HL-60/S4 treated with retinoic acid at 250 ng/mL for 4 days and 3 days (cell line): ENCODE measurements around the gene ZNRF2.

Experiments used
- in situ Hi-C: fragments of 300-500 bp; cut with MboI; formaldehyde crosslinking; loops from 2 replicates; pipeline ENCODE4 v1.7.0; 2022; ENCODE audit warnings: low sequenced_read_pairs

Gene ZNRF2

GRCh38 chr7:30260246-30260768 is 24.1 kb upstream of the ZNRF2 start:
- in situ Hi-C loops, result loop anchor here (10.0 kb wide), 1 partner anchor 96 kb away; no protein-coding TSS in a partner anchor

DNA sequence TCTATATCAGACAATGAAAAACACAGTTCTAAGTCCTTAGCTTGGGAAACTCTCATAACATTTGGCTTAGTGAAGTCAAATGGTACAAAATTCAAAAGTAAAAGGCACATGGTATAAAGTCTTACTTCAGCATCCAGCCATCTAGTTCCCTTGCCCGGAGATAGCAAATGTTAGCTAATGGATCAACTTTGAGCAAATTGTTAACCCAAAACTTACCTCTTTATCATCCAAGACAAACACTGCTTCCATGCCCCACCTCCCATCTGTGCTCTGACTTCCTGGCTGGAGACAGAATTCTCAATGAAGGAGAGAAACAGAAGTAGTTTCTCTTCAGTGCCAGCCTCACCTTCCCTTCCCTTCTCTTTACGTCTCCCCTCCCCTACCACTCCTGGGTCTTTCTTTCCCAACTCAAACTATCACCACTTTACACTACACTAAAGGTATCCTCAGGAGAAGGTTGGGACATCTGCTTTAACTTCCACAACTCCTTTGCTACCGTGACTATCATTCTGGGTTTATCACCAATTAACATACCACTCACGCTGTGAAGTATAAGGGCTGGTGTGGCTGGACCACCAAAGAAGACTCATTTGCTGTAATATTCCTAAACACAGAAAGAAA is 21.2 kb upstream of the ZNRF2 start:
- in situ Hi-C loops, result loop anchor here (10.0 kb wide), 1 partner anchor 98 kb away; no protein-coding TSS in a partner anchor

GRCh38 chr7:30264052-30264451 is 20.3 kb upstream of the ZNRF2 start:
- in situ Hi-C loops, result loop anchor here (10.0 kb wide), 1 partner anchor 99 kb away; no protein-coding TSS in a partner anchor

- in situ Hi-C loops, result loop anchor here (10.0 kb wide), 1 partner anchor 100 kb away; no protein-coding TSS in a partner anchor
Measured at GRCh38 chr7:30265189-30265588, 19.2 kb upstream of the ZNRF2 start.

DNA sequence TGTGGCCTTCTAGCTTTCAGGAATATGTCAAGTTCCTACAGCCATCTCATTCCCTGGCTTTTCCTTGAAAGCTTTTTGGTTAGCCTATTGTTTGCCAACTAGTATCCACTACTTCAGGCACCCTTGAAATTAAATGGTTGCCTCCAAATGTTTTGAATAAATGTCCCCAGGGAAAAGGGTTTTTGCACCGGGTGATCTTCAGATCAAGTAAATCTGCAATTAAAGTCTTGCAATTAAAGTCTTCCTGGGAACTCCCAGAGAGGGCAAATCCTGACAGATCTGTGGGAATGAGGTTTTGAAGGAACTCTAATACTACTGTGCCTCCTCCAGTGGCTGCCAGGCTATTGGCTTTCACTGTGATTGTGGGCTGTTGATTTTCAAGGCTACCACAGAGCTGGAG is 17.7 kb upstream of the ZNRF2 start:
- in situ Hi-C loops, result loop anchor here (10.0 kb wide), 1 partner anchor 102 kb away; no protein-coding TSS in a partner anchor

DNA sequence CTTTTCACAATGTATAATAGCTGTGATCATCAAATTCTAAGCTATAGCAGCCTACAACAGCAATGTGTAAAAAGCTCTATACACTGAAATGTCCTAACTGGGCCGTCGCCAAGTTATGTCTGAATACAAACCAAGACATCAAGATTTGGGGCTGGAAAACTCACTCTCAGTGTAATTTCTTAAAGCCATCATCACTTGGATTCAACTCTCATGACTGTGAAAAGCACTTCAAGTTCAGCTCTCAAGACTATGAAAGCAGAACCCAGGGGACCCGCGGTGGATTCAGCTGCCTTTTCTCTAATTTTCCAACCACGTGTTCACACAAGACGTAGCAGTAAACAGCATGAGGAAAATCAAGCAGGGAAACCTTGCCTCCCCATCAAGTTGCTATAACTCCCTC is 15.8 kb upstream of the ZNRF2 start:
- in situ Hi-C loops, result loop anchor here (10.0 kb wide), 1 partner anchor 104 kb away; no protein-coding TSS in a partner anchor

- in situ Hi-C loops, result loop anchor here (10.0 kb wide), 1 partner anchor 105 kb away; no protein-coding TSS in a partner anchor
Measured at GRCh38 chr7:30269490-30269889, 14.9 kb upstream of the ZNRF2 start.

- in situ Hi-C loops, result no loop called here
Measured at GRCh38 chr7:30270921-30271320, 13.5 kb upstream of the ZNRF2 start.

GRCh38 chr7:30272126-30272525 is 12.3 kb upstream of the ZNRF2 start:
- in situ Hi-C loops, result no loop called here

GRCh38 chr7:30273552-30273951 is 10.8 kb upstream of the ZNRF2 start:
- in situ Hi-C loops, result no loop called here

DNA sequence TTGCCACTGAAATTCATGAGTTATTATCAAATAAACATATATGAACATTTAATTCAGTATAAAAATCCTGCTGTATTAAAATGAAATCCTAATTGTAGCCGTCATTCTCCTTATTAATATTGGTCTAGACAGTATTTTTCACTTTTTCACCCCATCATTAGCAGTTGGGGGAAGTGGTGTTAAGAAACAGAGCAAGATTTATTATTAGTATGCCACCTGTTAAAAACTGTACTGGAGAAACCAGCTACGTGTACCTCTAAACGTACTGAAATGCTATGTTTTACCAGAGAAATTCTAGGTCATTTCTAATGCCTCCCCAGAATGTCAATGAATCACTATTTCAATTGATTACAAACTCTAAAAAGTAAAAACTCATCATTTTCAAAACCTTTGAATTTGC is 9.8 kb upstream of the ZNRF2 start:
- in situ Hi-C loops, result no loop called here

DNA sequence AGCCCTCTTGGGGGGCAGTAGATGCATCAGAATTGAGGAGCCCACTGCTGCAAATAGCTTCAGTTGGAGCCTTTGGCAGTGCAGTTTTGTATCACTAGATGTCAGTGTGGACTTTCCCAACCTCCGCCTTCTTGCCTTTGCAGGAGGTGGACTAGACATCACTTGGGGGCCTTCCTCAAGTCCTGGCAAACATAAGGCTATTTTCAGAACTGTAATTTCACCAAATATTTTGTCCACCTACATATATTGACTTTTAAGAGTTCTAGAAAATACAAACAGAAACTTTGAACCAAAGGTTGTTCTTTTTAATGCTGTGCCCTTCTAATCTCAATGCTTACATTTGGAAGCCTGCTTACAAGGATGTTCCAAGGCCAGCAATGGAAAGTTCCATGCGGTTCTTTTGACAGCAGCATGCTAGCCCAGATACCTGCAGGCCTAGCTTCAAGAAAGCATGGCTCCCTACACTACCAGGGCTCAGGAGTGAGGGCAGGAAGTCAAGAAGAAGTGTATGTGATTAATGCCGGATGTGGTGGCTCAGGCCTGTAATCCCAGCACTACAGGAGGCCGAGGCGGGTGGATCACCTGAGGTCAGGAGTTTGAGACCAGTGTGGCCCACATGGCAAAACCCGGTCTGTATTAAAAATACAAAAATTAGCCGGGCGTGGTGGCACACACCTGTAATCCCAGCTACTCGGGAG is 8.0 kb upstream of the ZNRF2 start:
- in situ Hi-C loops, result no loop called here

DNA sequence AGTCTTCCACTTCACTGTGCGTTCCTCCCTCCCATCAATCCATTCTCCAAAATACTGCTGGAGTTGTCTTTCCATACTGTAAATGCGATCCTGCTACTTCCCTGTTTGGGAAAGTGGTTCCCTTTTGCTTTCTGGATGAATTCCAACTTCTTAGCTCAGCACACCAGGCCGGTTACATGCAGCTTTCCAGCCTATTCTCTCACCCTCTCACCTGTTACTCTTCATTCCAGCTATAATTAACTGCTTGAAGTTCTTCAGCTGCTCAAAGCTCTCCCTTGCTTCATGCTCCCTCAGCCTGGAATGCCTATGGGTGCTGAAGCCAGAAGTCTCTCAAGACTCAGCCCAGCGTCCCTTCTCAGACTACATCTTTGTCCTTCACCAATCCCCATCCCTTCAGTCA is 6.0 kb upstream of the ZNRF2 start:
- in situ Hi-C loops, result no loop called here

GRCh38 chr7:30278849-30279652 is 5.3 kb upstream of the ZNRF2 start:
- in situ Hi-C loops, result no loop called here

GRCh38 chr7:30279653-30279904 is 4.8 kb upstream of the ZNRF2 start:
- in situ Hi-C loops, result no loop called here

DNA sequence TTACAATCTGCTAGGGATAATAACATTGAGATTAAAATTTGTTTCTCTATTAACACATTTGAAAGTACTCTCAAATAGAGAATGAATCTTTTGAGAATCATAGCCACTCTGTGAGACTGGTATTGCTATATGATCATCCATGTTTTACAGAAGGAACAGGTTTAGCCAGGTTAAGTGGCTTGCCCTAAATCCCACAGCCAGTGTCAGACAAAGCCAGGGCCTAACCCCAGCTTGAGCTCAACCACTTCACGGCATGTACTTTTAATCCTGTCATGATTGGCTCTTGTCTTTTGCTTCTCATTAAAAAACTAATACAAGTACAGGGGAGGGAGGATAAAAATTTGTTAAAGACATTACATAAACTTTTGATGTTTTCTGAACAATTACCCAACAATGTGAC is 3.8 kb upstream of the ZNRF2 start:
- in situ Hi-C loops, result no loop called here

- in situ Hi-C loops, result no loop called here
Measured at GRCh38 chr7:30281263-30281662, 3.1 kb upstream of the ZNRF2 start.

DNA sequence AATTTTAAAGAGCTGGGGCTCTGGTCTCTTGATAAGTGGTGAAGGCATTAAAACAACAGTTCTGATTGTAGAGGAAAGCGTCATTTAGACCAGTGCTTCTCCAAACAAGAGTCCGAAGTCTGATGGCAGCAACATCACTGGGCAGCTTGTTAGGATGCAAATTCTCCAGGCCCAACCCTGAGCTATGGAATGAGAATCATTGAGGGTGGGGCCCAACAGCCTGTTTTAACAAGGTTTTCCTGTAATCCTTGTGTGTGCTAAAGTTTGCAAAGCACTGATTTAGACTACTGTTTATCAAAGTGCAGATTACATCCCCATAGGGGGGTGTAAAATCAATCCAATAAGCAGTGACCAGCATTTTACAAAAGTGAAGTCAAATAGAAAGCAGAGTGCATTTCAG is 2.6 kb upstream of the ZNRF2 start:
- in situ Hi-C loops, result no loop called here

DNA sequence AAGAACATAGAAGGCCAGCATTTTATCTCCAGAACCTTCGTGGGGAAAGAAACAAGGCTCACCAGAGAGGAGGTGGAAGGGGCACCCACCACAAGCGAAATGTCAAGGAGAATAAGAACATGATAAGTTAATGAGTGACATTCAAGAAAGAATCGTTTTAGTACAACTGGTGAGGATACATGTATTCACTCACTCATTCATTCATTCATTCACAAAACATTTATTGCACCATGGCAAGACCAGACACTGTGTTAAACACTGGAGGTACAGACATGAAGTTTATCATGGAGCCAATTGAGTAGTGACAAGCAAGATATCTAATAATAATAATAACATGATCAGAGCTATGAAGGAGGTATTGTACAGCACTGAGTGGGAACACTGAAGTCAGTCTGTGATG is 1.7 kb upstream of the ZNRF2 start:
- in situ Hi-C loops, result no loop called here

- in situ Hi-C loops, result no loop called here
Measured at GRCh38 chr7:30285067-30285535, 704 bp downstream of the ZNRF2 start.

- in situ Hi-C loops, result no loop called here
Measured at GRCh38 chr7:30285536-30286284, 1.3 kb downstream of the ZNRF2 start.
